Measurements from ENCODE around the gene EPB41L4B.

Gene EPB41L4B

GRCh38 chr9:109162677-109163076 is 158.2 kb downstream of the EPB41L4B start:
- no peak for TF ChIP-seq CTCF (conservative IDR thresholded peaks at IDR 0.05; ENCODE audit: low read depth)
- CTCF ChIA-PET = no interaction called here
- DNase-seq (ENCODE audit: low spot score) = no peak
- no peak overlapping the region for H3K27ac ChIP-seq
- POLR2A ChIA-PET (ENCODE audit: low non-redundant PET) = no interaction called here

- POLR2A ChIA-PET (ENCODE audit: low non-redundant PET) = no interaction called here
- no peak overlapping the region for H3K27ac ChIP-seq
- CTCF ChIA-PET = interaction anchor here (0.7 kb wide), 1 partner anchor 400 kb away, joined by 3 read pairs; no protein-coding TSS in a partner anchor
- no peak for TF ChIP-seq CTCF (conservative IDR thresholded peaks at IDR 0.05; ENCODE audit: low read depth)
- no peak for DNase-seq (ENCODE audit: low spot score)
Measured at GRCh38 chr9:109161471-109161870, 159.4 kb downstream of the EPB41L4B start.

- TF ChIP-seq CTCF (conservative IDR thresholded peaks at IDR 0.05; ENCODE audit: low read depth) = no peak
- no peak overlapping the region for H3K27ac ChIP-seq
- ChIA-PET CTCF (no interaction called here), POLR2A (ENCODE audit: low non-redundant PET) (no interaction called here)
- DNase-seq (ENCODE audit: low spot score) = no peak
Measured at GRCh38 chr9:109159583-109159982, 161.3 kb downstream of the EPB41L4B start.

GRCh38 chr9:109158651-109159050 is 162.2 kb downstream of the EPB41L4B start:
- no peak overlapping the region for H3K27ac ChIP-seq
- POLR2A ChIA-PET (ENCODE audit: low non-redundant PET) = no interaction called here
- no peak for TF ChIP-seq CTCF (conservative IDR thresholded peaks at IDR 0.05; ENCODE audit: low read depth)
- DNase-seq (ENCODE audit: low spot score) = no peak
- CTCF ChIA-PET = interaction anchor here (0.6 to 0.7 kb wide), 4 partner anchors 128 to 310 kb away, joined by 3 to 12 read pairs (median 4); no protein-coding TSS in a partner anchor

GRCh38 chr9:109156708-109157107 is 164.2 kb downstream of the EPB41L4B start:
- no peak for DNase-seq (ENCODE audit: low spot score)
- no peak for TF ChIP-seq CTCF (conservative IDR thresholded peaks at IDR 0.05; ENCODE audit: low read depth)
- ChIA-PET POLR2A (ENCODE audit: low non-redundant PET) (no interaction called here), CTCF (interaction anchor here (0.6 kb wide), 1 partner anchor 207 kb away, joined by 5 read pairs; no protein-coding TSS in a partner anchor)
- H3K27ac ChIP-seq = no peak overlapping the region

- no peak for TF ChIP-seq CTCF (conservative IDR thresholded peaks at IDR 0.05; ENCODE audit: low read depth)
- ChIA-PET CTCF (no interaction called here), POLR2A (ENCODE audit: low non-redundant PET) (no interaction called here)
- no peak for DNase-seq (ENCODE audit: low spot score)
- no peak overlapping the region for H3K27ac ChIP-seq
Measured at GRCh38 chr9:109150925-109151545, 169.8 kb downstream of the EPB41L4B start.
